PC-9 (cell line): ENCODE measurements around the gene RBFOX1. TPM values are rescaled to one million over a fixed set of nuclear protein-coding genes. Genes with fewer than 3 reads are reported as not detected.

Experiments used
- BruUV-seq: library from RNA; stranded (reverse); fragments of 400-500 nt; replicated peaks from 2 replicates; lab custom pipeline; 2021; lab: Mats Ljungman, UMichigan
- CTCF ChIA-PET: fragments of 300-600 bp; sonication (Branson Sonifier 250); formaldehyde crosslinking; loops from one replicate; lab custom pipeline; 2022; ENCODE audit warnings: antibody characterized with exemption; lab: Charles Lee
- POLR2A ChIA-PET: fragments of 300-600 bp; sonication (Branson Sonifier 250); formaldehyde crosslinking; loops from one replicate; lab custom pipeline; 2022; ENCODE audit warnings: antibody characterized with exemption; ENCODE audit not compliant: unreplicated experiment; lab: Charles Lee
- DNase-seq, 2 experiments: peaks; one replicate each; pipeline versions ENCODE4 v3.0.0 to v3.0.0-alpha.2; 2015 to 2022; ENCODE audit warnings: mixed read lengths in 1 of 2
- H2AFZ ChIP-seq: fragments of 200-600 bp; sonication (generic); 2 replicates; pipeline ENCODE4 v1.8.1; 2017; ENCODE audit warnings: antibody characterized with exemption
- H3F3A ChIP-seq: fragments of 200-600 bp; sonication (generic); 2 replicates; pipeline ENCODE4 v1.8.1; 2017; ENCODE audit warnings: antibody characterized with exemption, mild to moderate bottlenecking, low read depth; ENCODE audit not compliant: insufficient read depth
- H3K27ac ChIP-seq: fragments of 200-600 bp; sonication (generic); 2 replicates; pipeline ENCODE4 v1.6.1; 2016; ENCODE audit warnings: mixed run types
- H3K27me3 ChIP-seq: fragments of 200-600 bp; sonication (generic); 2 replicates; pipeline ENCODE4 v1.6.1; 2016; ENCODE audit warnings: low read depth, mixed run types; ENCODE audit not compliant: insufficient read depth
- H3K36me3 ChIP-seq: fragments of 200-600 bp; sonication (generic); 2 replicates; pipeline ENCODE4 v1.6.1; 2016; ENCODE audit warnings: low read depth, mixed run types
- H3K4me1 ChIP-seq: fragments of 200-600 bp; sonication (generic); replicated peaks from 2 replicates; pipeline ENCODE4 v1.6.1; 2016; ENCODE audit warnings: mixed run types; ENCODE audit not compliant: insufficient read depth
- H3K4me2 ChIP-seq: fragments of 200-600 bp; sonication (generic); 2 replicates; pipeline ENCODE4 v1.6.1; 2017; ENCODE audit warnings: mixed run types
- H3K4me3 ChIP-seq: fragments of 200-600 bp; sonication (generic); 2 replicates; pipeline ENCODE4 v1.6.1; 2016; ENCODE audit warnings: mixed run types
- H3K79me2 ChIP-seq: fragments of 200-600 bp; sonication (generic); 2 replicates; pipeline ENCODE4 v1.6.1; 2017; ENCODE audit warnings: low read depth, mixed run types
- H3K9me2 ChIP-seq: fragments of 200-600 bp; sonication (generic); 2 replicates; pipeline ENCODE4 v1.8.1; 2017; ENCODE audit warnings: mild to moderate bottlenecking; ENCODE audit not compliant: insufficient read depth
- H3K9me3 ChIP-seq: fragments of 200-600 bp; sonication (generic); 2 replicates; pipeline ENCODE4 v1.8.1; 2016; ENCODE audit warnings: low read depth; ENCODE audit not compliant: insufficient read depth
- H4K20me1 ChIP-seq: fragments of 200-600 bp; sonication (generic); 2 replicates; pipeline ENCODE4 v1.8.1; 2017; ENCODE audit not compliant: insufficient read depth
- EZH2 ChIP-seq: fragments of 200-600 bp; sonication (generic); IDR thresholded peaks from 2 replicates; pipeline ENCODE4 v1.8.0; 2017; ENCODE audit warnings: antibody characterized with exemption, low read depth
- intact Hi-C: fragments of 100-400 bp; cut with micrococcal nuclease; formaldehyde crosslinking; loops from one replicate; pipeline ENCODE4 v1.10.0; 2022; ENCODE audit not compliant: unreplicated experiment
- total RNA-seq: library from RNA; stranded (reverse); gene quantifications from 2 replicates; pipeline ENCODE4 v1.2.3, GENCODE V29; 2021
- TF ChIP-seq, protein P1 (sequence below): fragments of 200-600 bp; sonication (generic); conservative IDR thresholded peaks from 2 replicates; pipeline ENCODE4 v1.6.1; 2017; ENCODE audit warnings: mixed run types, antibody characterized with exemption, mild to moderate bottlenecking, moderate library complexity

Gene RBFOX1
- total RNA-seq, 1 experiment from 2014 or later: not detected

DNA sequence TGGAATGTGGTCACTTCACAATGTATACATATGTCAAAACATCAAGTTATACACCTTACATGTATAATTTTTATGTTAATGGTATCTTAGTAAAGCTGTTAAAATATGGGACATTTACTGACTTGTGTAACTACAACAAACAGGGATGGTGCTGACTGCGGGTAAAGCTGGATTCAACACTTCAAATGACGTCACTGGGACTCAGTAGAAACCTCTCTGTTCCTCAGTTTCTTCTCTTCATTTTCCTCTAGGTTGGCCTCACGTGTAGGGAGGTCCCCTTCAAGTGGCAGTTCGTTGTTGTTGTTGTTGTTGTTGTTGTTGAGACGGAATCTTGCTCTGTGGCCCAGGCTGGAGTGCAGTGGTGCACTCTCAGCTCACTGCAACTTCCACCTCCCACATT is 182.9 kb downstream of the RBFOX1 start:
- H3K27me3 ChIP-seq: peaks cover 34% of the 10 kb centered on the region
- no peak overlapping the region for H3K4me3 ChIP-seq
- H3K27ac ChIP-seq: no peak overlapping the region
- H2AFZ ChIP-seq: no peak overlapping the region
- H3K79me2 ChIP-seq: no peaks in the 10 kb centered on the region
- H3K9me3 ChIP-seq: no peaks in the 10 kb centered on the region
- intact Hi-C loops: no loop called here
- no peaks in the 10 kb centered on the region for H3F3A ChIP-seq
- no peaks in the 10 kb centered on the region for H3K4me1 ChIP-seq
- no TSS peak for BruUV-seq
- H3K36me3 ChIP-seq: no peaks in the 10 kb centered on the region
- no peaks in the 10 kb centered on the region for H4K20me1 ChIP-seq
- no peak for DNase-seq
- no peak overlapping the region for H3K4me2 ChIP-seq
- no peaks in the 10 kb centered on the region for H3K9me2 ChIP-seq
- CTCF ChIA-PET: interaction anchor here (0.6 kb wide), 1 partner anchor 105 kb away, joined by 6 read pairs; no protein-coding TSS in a partner anchor
- TF ChIP-seq, protein P1, sequence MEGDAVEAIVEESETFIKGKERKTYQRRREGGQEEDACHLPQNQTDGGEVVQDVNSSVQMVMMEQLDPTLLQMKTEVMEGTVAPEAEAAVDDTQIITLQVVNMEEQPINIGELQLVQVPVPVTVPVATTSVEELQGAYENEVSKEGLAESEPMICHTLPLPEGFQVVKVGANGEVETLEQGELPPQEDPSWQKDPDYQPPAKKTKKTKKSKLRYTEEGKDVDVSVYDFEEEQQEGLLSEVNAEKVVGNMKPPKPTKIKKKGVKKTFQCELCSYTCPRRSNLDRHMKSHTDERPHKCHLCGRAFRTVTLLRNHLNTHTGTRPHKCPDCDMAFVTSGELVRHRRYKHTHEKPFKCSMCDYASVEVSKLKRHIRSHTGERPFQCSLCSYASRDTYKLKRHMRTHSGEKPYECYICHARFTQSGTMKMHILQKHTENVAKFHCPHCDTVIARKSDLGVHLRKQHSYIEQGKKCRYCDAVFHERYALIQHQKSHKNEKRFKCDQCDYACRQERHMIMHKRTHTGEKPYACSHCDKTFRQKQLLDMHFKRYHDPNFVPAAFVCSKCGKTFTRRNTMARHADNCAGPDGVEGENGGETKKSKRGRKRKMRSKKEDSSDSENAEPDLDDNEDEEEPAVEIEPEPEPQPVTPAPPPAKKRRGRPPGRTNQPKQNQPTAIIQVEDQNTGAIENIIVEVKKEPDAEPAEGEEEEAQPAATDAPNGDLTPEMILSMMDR: no peak
- no peak for TF ChIP-seq EZH2
- POLR2A ChIA-PET: no interaction called here

DNA sequence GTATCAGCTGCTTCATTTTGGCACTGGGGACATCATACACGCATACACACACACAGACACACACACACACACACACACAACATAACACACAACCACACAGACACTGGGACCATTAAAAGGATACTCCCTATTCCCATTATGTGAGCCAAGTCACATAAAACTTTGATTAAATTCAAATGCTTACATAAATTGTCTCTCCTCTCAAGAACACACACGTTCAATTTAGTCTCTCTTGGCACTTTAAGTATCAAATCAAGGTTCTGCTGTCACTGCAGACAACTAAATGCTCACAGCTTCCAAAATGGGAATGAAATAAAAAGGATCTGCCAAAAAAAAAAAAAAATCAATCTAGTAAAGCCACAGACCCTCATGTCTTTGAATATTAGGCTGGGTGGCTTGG is 184.9 kb downstream of the RBFOX1 start:
- no peak overlapping the region for H3K4me2 ChIP-seq
- no peaks in the 10 kb centered on the region for H3K36me3 ChIP-seq
- no peaks in the 10 kb centered on the region for H3K9me2 ChIP-seq
- no peak for DNase-seq
- H3F3A ChIP-seq: no peaks in the 10 kb centered on the region
- H3K27me3 ChIP-seq: peaks cover 39% of the 10 kb centered on the region
- no peak overlapping the region for H3K27ac ChIP-seq
- H4K20me1 ChIP-seq: no peaks in the 10 kb centered on the region
- BruUV-seq: no TSS peak
- H3K4me3 ChIP-seq: no peak overlapping the region
- POLR2A ChIA-PET: no interaction called here
- TF ChIP-seq EZH2: no peak
- TF ChIP-seq, protein P1: no peak
- no peaks in the 10 kb centered on the region for H3K9me3 ChIP-seq
- no peaks in the 10 kb centered on the region for H3K4me1 ChIP-seq
- H3K79me2 ChIP-seq: no peaks in the 10 kb centered on the region
- no peak overlapping the region for H2AFZ ChIP-seq
- intact Hi-C loops: no loop called here
- CTCF ChIA-PET: no interaction called here

DNA sequence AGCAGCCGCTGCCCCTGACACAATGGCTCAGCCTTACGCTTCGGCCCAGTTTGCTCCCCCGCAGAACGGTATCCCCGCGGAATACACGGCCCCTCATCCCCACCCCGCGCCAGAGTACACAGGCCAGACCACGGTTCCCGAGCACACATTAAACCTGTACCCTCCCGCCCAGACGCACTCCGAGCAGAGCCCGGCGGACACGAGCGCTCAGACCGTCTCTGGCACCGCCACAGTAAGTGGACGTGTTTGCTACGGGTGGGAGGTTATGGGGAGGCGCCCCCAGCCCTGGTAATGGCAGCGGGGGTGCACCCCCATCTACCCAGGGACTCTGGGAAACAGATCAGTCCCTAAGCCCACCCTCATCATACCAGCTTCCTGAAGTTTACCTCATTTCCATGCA is 185.5 kb downstream of the RBFOX1 start:
- Histone ChIP-seq H3K9me3 (no peaks in the 10 kb centered on the region), H4K20me1 (no peaks in the 10 kb centered on the region), H3F3A (no peaks in the 10 kb centered on the region), H3K79me2 (no peaks in the 10 kb centered on the region), H3K27ac (no peak overlapping the region), H3K4me2 (no peak overlapping the region), H3K4me1 (no peaks in the 10 kb centered on the region), H3K9me2 (no peaks in the 10 kb centered on the region), H3K4me3 (no peak overlapping the region), H3K27me3 (peaks cover 39% of the 10 kb centered on the region), H3K36me3 (no peaks in the 10 kb centered on the region), H2AFZ (no peak overlapping the region)
- DNase-seq: no peak
- POLR2A ChIA-PET: no interaction called here
- intact Hi-C loops: no loop called here
- CTCF ChIA-PET: no interaction called here
- BruUV-seq: no TSS peak
- TF ChIP-seq, protein P1: no peak
- no peak for TF ChIP-seq EZH2
